ENCODE results near the gene USO1. TPM values are rescaled to one million over a fixed set of nuclear protein-coding genes. Genes with fewer than 3 reads are reported as not detected.

USO1 gene
- total and polyA plus RNA-seq, 2 donors (not counting 3 experiments of a cell fraction or from before 2014, with no cell fraction given): 29.1 to 66.0 TPM

DNA sequence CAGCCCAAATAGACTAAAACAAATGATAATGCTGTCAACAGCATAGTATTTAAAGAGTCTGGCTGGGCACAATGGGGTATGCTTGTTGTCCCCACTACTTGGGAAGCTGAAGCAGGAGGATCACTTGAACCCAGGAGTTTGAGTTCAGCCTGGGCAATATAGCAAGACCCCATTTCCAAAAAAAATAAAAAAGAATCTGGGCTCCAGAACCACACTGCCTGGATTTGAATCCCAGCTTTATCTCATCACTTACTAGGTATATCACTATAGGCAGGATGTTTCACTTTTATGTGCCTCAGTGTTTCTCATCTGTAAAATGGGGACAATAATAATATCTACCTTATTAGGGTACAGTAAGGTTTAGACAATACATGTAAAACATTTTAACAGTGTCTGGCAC, 45.9 kb upstream of the USO1 start:
- dilution Hi-C loops (cut with MboI; ENCODE audit: extremely low pct_ligation_motif_present, low sequenced_read_pairs) (no loop called here), intact Hi-C loops (cut with micrococcal nuclease) (no loop called here)
- Histone ChIP-seq H3K4me2 (ENCODE audit: insufficient read depth, low read length) (no peak overlapping the region), H4K20me1 (replicated peaks; ENCODE audit: control insufficient read depth, extremely low read depth, insufficient read depth, low read length) (no peaks in the 10 kb centered on the region), H3K9ac (replicated peaks; ENCODE audit: extremely low read depth, insufficient read depth, low read length) (no peak overlapping the region), H3K4me1 (ENCODE audit: control insufficient read depth, extremely low read depth, insufficient read depth, low read length) (peaks cover 9% of the 10 kb centered on the region), H3K9me1 (replicated peaks; ENCODE audit: control insufficient read depth, extremely low read depth, insufficient read depth, low read length) (no peaks in the 10 kb centered on the region), H3K4me3 (replicated peaks in 1 of 3; ENCODE audit: insufficient read depth in 1 of 3, low read depth in 1 of 3, low read length in 3 of 3) (no peak overlapping the region), H3K79me2 (ENCODE audit: control insufficient read depth, insufficient read depth, low read length) (no peaks in the 10 kb centered on the region), H3K9me3 (replicated peaks; ENCODE audit: control insufficient read depth, insufficient read depth, low read length) (no peaks in the 10 kb centered on the region), H2AFZ (ENCODE audit: low read depth, low read length) (no peak overlapping the region), H3K27ac (ENCODE audit: insufficient read depth, low read depth, low read length) (no peak overlapping the region), H3K36me3 (ENCODE audit: control insufficient read depth in 2 of 2, extremely low read depth in 1 of 2, insufficient read depth in 2 of 2, low read length in 2 of 2) (no peaks in the 10 kb centered on the region), H3K27me3 (ENCODE audit: control insufficient read depth in 2 of 2, insufficient read depth in 2 of 2, low read length in 2 of 2) (no peaks in the 10 kb centered on the region)
- FAIRE-seq: no peak
- TF ChIP-seq POLR2A (IDR thresholded peaks at IDR 0.05; ENCODE audit: low read depth, low read length): no peak
- TF ChIP-seq GATA2 (IDR thresholded peaks at IDR 0.05; ENCODE audit: insufficient read depth, insufficient read length, low read depth, low read length): no peak
- TF ChIP-seq MAX (IDR thresholded peaks at IDR 0.05; ENCODE audit: insufficient read depth, insufficient read length): no peak
- no peak for TF ChIP-seq POLR2AphosphoS5 (IDR thresholded peaks at IDR 0.05; ENCODE audit: insufficient read depth, low read depth, low read length)
- no peak for TF ChIP-seq JUN (IDR thresholded peaks at IDR 0.05; ENCODE audit: borderline replicate concordance, insufficient read depth, insufficient read length, low read depth)
- no peak for TF ChIP-seq MYC (IDR thresholded peaks at IDR 0.05; ENCODE audit: low read depth, low read length)
- no peak for TF ChIP-seq EZH2 (IDR thresholded peaks at IDR 0.05; ENCODE audit: borderline replicate concordance, low read depth, low read length, severe bottlenecking)
- TF ChIP-seq, protein P1, sequence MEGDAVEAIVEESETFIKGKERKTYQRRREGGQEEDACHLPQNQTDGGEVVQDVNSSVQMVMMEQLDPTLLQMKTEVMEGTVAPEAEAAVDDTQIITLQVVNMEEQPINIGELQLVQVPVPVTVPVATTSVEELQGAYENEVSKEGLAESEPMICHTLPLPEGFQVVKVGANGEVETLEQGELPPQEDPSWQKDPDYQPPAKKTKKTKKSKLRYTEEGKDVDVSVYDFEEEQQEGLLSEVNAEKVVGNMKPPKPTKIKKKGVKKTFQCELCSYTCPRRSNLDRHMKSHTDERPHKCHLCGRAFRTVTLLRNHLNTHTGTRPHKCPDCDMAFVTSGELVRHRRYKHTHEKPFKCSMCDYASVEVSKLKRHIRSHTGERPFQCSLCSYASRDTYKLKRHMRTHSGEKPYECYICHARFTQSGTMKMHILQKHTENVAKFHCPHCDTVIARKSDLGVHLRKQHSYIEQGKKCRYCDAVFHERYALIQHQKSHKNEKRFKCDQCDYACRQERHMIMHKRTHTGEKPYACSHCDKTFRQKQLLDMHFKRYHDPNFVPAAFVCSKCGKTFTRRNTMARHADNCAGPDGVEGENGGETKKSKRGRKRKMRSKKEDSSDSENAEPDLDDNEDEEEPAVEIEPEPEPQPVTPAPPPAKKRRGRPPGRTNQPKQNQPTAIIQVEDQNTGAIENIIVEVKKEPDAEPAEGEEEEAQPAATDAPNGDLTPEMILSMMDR (IDR thresholded peaks at IDR 0.05; ENCODE audit: extremely low read depth in 1 of 2, insufficient read depth in 1 of 2, low read depth in 1 of 2, low read length in 2 of 2): no peak
- TF ChIP-seq FOS (IDR thresholded peaks at IDR 0.05; ENCODE audit: borderline replicate concordance, insufficient read depth, low read length): no peak
- DNase-seq (ENCODE audit: low read depth, low spot score): no peak
- CTCF ChIA-PET: interaction anchor here (1.7 kb wide), 1 partner anchor 46 kb away, joined by 4 read pairs; the partner anchor contains the start of gene USO1
- POLR2A ChIA-PET: no interaction called here
- BruUV-seq (replicated peaks): no TSS peak
